ENCODE data around the gene TRIM22.
"Not testable (repeated sequence)": the region's sequence is repeated elsewhere in the genome, so short reads cannot be mapped to it uniquely, and the experiment has no call there.

The TRIM22 gene

GRCh38 chr11:5663511-5663910, 26.1 kb upstream of the TRIM22 start:
- DNase-seq (ENCODE audit: low read depth) = no peak
- no peak for TF ChIP-seq CTCF (IDR thresholded peaks at IDR 0.05; ENCODE audit: insufficient read depth, low read depth, low read length, missing control alignments)
- no peak overlapping the region for H3K4me3 ChIP-seq (ENCODE audit: low read depth, low read length)

- TF ChIP-seq CTCF (IDR thresholded peaks at IDR 0.05; ENCODE audit: insufficient read depth, low read depth, low read length, missing control alignments) = no peak
- no peak overlapping the region for H3K4me3 ChIP-seq (ENCODE audit: low read depth, low read length)
These were observed 24.5 kb upstream of the TRIM22 start for GRCh38 chr11:5665051-5665570.

GRCh38 chr11:5665746-5666401, 23.7 kb upstream of the TRIM22 start:
- no peak for TF ChIP-seq CTCF (IDR thresholded peaks at IDR 0.05; ENCODE audit: insufficient read depth, low read depth, low read length, missing control alignments)
- no peak overlapping the region for H3K4me3 ChIP-seq (ENCODE audit: low read depth, low read length)
- DNase-seq (ENCODE audit: low read depth) = no peak

More at GRCh38 chr11:5665051-5665570, 24.5 kb upstream of the TRIM22 start:
- no peak for DNase-seq (ENCODE audit: low read depth)

GRCh38 chr11:5666402-5666793, 23.2 kb upstream of the TRIM22 start:
- no peak for DNase-seq (ENCODE audit: low read depth)
- TF ChIP-seq CTCF (IDR thresholded peaks at IDR 0.05; ENCODE audit: insufficient read depth, low read depth, low read length, missing control alignments) = no peak
- H3K4me3 ChIP-seq (ENCODE audit: low read depth, low read length) = no peak overlapping the region

- H3K4me3 ChIP-seq (ENCODE audit: low read depth, low read length) = no peak overlapping the region
- no peak for TF ChIP-seq CTCF (IDR thresholded peaks at IDR 0.05; ENCODE audit: insufficient read depth, low read depth, low read length, missing control alignments)
- DNase-seq (ENCODE audit: low read depth) = no peak
These were observed 17.8 kb upstream of the TRIM22 start for GRCh38 chr11:5671831-5672230.

GRCh38 chr11:5674391-5674790, 15.2 kb upstream of the TRIM22 start:
- no peak for DNase-seq (ENCODE audit: low read depth)
- no peak overlapping the region for H3K4me3 ChIP-seq (ENCODE audit: low read depth, low read length)
- no peak for TF ChIP-seq CTCF (IDR thresholded peaks at IDR 0.05; ENCODE audit: insufficient read depth, low read depth, low read length, missing control alignments)

GRCh38 chr11:5679811-5680210, 9.8 kb upstream of the TRIM22 start:
- TF ChIP-seq CTCF (IDR thresholded peaks at IDR 0.05; ENCODE audit: insufficient read depth, low read depth, low read length, missing control alignments) = no peak
- no peak overlapping the region for H3K4me3 ChIP-seq (ENCODE audit: low read depth, low read length)
- no peak for DNase-seq (ENCODE audit: low read depth)

GRCh38 chr11:5682890-5683441, 6.6 kb upstream of the TRIM22 start:
- DNase-seq (ENCODE audit: low read depth); H3K4me3 ChIP-seq (ENCODE audit: low read depth, low read length): not testable (repeated sequence)

GRCh38 chr11:5683620-5684019, 6.0 kb upstream of the TRIM22 start:
- DNase-seq (ENCODE audit: low read depth) = peak; percentile 29
- H3K4me3 ChIP-seq (ENCODE audit: low read depth, low read length) = peak overlapping the region; percentile 84

Data from GM12865 (cell line).